ENCODE data around the gene PHOSPHO1. TPM values are rescaled to one million over a fixed set of nuclear protein-coding genes. Genes with fewer than 3 reads are reported as not detected.
A peak's percentile ranks its signal among the peaks of the same experiment; 100 is the strongest.

Gene PHOSPHO1
- total RNA-seq, 1 experiment from 2014 or later, result 0.48 TPM

DNA sequence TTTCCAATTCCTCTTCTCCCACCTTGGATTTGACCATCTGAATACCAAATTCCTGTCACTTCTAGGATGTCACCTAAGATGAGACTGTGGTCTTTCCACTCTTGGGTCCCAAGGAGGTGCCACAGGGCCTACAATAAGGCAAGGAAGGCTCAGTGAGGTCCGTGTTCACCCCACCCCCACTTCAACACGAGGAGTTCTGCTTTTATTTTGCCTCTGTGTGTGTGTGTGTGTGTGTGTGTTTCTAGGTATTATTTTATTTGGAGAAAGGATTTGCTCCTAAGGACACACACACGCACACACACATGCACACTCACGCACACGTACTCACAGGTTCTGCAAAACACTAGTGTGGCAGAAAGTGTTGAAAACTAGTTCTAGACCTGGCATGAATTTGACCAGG lies 24.5 kb upstream of the PHOSPHO1 start:
- H3K36me3 ChIP-seq (ENCODE audit: control insufficient read depth, insufficient read depth, low read length), result no peaks in the 10 kb centered on the region
- no peak overlapping the region for H3K4me3 ChIP-seq (ENCODE audit: low read depth, low read length)
- Mint-ChIP-seq H3K27ac (ENCODE audit: unreplicated experiment) (no peak overlapping the region), H3K4me1 (ENCODE audit: low read depth, unreplicated experiment) (no peaks in the 10 kb centered on the region), H3K9me3 (ENCODE audit: unreplicated experiment) (no peaks in the 10 kb centered on the region), H3K27me3 (ENCODE audit: insufficient read depth, unreplicated experiment) (no peaks in the 10 kb centered on the region), H3K4me3 (ENCODE audit: unreplicated experiment) (no peak overlapping the region), H3K36me3 (ENCODE audit: insufficient read depth, unreplicated experiment) (no peaks in the 10 kb centered on the region)
- TF ChIP-seq, protein P1, sequence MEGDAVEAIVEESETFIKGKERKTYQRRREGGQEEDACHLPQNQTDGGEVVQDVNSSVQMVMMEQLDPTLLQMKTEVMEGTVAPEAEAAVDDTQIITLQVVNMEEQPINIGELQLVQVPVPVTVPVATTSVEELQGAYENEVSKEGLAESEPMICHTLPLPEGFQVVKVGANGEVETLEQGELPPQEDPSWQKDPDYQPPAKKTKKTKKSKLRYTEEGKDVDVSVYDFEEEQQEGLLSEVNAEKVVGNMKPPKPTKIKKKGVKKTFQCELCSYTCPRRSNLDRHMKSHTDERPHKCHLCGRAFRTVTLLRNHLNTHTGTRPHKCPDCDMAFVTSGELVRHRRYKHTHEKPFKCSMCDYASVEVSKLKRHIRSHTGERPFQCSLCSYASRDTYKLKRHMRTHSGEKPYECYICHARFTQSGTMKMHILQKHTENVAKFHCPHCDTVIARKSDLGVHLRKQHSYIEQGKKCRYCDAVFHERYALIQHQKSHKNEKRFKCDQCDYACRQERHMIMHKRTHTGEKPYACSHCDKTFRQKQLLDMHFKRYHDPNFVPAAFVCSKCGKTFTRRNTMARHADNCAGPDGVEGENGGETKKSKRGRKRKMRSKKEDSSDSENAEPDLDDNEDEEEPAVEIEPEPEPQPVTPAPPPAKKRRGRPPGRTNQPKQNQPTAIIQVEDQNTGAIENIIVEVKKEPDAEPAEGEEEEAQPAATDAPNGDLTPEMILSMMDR (IDR thresholded peaks at IDR 0.05; ENCODE audit: insufficient read depth in 1 of 2, low read depth in 1 of 2, low read length in 1 of 2, severe bottlenecking in 1 of 2, unreplicated experiment in 1 of 2), result no peak
- DNase-seq, result no peak
- intact Hi-C loops (cut with micrococcal nuclease; ENCODE audit: unreplicated experiment), result no loop called here
- ChIA-PET POLR2A (interaction anchor here (0.6 kb wide), 1 partner anchor 919 kb away, joined by 7 read pairs; no protein-coding TSS in a partner anchor), CTCF (no interaction called here)
- H3K27me3 ChIP-seq (replicated peaks; ENCODE audit: control insufficient read depth, insufficient read depth, low read length), result no peaks in the 10 kb centered on the region
- BruUV-seq (replicated peaks), result no TSS peak
- no peaks in the 10 kb centered on the region for H3K9me3 ChIP-seq
- H3K4me1 ChIP-seq, result no peaks in the 10 kb centered on the region

- POLR2A ChIA-PET, result interaction anchor here (0.5 kb wide), 1 partner anchor 11 kb away, joined by 4 read pairs; no protein-coding TSS in a partner anchor
- no peak for DNase-seq
- CTCF ChIA-PET, result interaction anchor here (0.6 to 1.5 kb wide), 6 partner anchors 14 to 85 kb away, joined by 3 to 5 read pairs (median 4); no protein-coding TSS in a partner anchor
- intact Hi-C loops (cut with micrococcal nuclease; ENCODE audit: unreplicated experiment), result no loop called here
- H3K27ac Mint-ChIP-seq (ENCODE audit: unreplicated experiment), result no peak overlapping the region
- TF ChIP-seq, protein P1 (IDR thresholded peaks at IDR 0.05; ENCODE audit: insufficient read depth in 1 of 2, low read depth in 1 of 2, low read length in 1 of 2, severe bottlenecking in 1 of 2, unreplicated experiment in 1 of 2), result peak in 1 of 2 experiments; percentile 25
- no peaks in the 10 kb centered on the region for H3K27me3 Mint-ChIP-seq (ENCODE audit: insufficient read depth, unreplicated experiment)
- H3K4me1 Mint-ChIP-seq (ENCODE audit: low read depth, unreplicated experiment), result no peaks in the 10 kb centered on the region
- Histone ChIP-seq H3K4me1 (no peaks in the 10 kb centered on the region), H3K4me3 (ENCODE audit: low read depth, low read length) (no peak overlapping the region), H3K27me3 (replicated peaks; ENCODE audit: control insufficient read depth, insufficient read depth, low read length) (no peaks in the 10 kb centered on the region), H3K9me3 (no peaks in the 10 kb centered on the region), H3K36me3 (ENCODE audit: control insufficient read depth, insufficient read depth, low read length) (no peaks in the 10 kb centered on the region)
- H3K36me3 Mint-ChIP-seq (ENCODE audit: insufficient read depth, unreplicated experiment), result no peaks in the 10 kb centered on the region
- H3K4me3 Mint-ChIP-seq (ENCODE audit: unreplicated experiment), result no peak overlapping the region
- H3K9me3 Mint-ChIP-seq (ENCODE audit: unreplicated experiment), result no peaks in the 10 kb centered on the region
- BruUV-seq (replicated peaks), result no TSS peak
Observed at GRCh38 chr17:49254066-49254465, 23.5 kb upstream of the PHOSPHO1 start.

- intact Hi-C loops (cut with micrococcal nuclease; ENCODE audit: unreplicated experiment), result no loop called here
- TF ChIP-seq, protein P1 (IDR thresholded peaks at IDR 0.05; ENCODE audit: insufficient read depth in 1 of 2, low read depth in 1 of 2, low read length in 1 of 2, severe bottlenecking in 1 of 2, unreplicated experiment in 1 of 2), result peak; percentile 7 to 45
- no peak overlapping the region for H3K4me3 ChIP-seq (ENCODE audit: low read depth, low read length)
- Mint-ChIP-seq H3K27ac (ENCODE audit: unreplicated experiment) (no peak overlapping the region), H3K36me3 (ENCODE audit: insufficient read depth, unreplicated experiment) (no peaks in the 10 kb centered on the region), H3K4me1 (ENCODE audit: low read depth, unreplicated experiment) (no peaks in the 10 kb centered on the region), H3K4me3 (ENCODE audit: unreplicated experiment) (no peak overlapping the region), H3K9me3 (ENCODE audit: unreplicated experiment) (no peaks in the 10 kb centered on the region), H3K27me3 (ENCODE audit: insufficient read depth, unreplicated experiment) (no peaks in the 10 kb centered on the region)
- H3K9me3 ChIP-seq, result no peaks in the 10 kb centered on the region
- DNase-seq, result peak; percentile 51 to 67
- no peaks in the 10 kb centered on the region for H3K27me3 ChIP-seq (replicated peaks; ENCODE audit: control insufficient read depth, insufficient read depth, low read length)
- H3K36me3 ChIP-seq (ENCODE audit: control insufficient read depth, insufficient read depth, low read length), result no peaks in the 10 kb centered on the region
- H3K4me1 ChIP-seq, result no peaks in the 10 kb centered on the region
- POLR2A ChIA-PET, result no interaction called here
- CTCF ChIA-PET, result interaction anchor here (0.5 to 0.6 kb wide), 2 partner anchors 110 to 1712 kb away, joined by 3 to 4 read pairs; no protein-coding TSS in a partner anchor
- no TSS peak for BruUV-seq (replicated peaks)
Observed at GRCh38 chr17:49252148-49252695, 21.6 kb upstream of the PHOSPHO1 start.
